ACC112 (cell line): Measurements from ENCODE around the gene CORO2B.
"Not testable (repeated sequence)": the region's sequence is repeated elsewhere in the genome, so short reads cannot be mapped to it uniquely, and the experiment has no call there.

Experiments used
- H2AFZ ChIP-seq: fragments of 200-600 bp; sonication (generic); one replicate; pipeline ENCODE4 v1.6.0; 2017; ENCODE audit warnings: antibody characterized with exemption, low read length; ENCODE audit not compliant: unreplicated experiment
- H3K27ac ChIP-seq: fragments of 200-600 bp; sonication (generic); 2 replicates; pipeline ENCODE4 v1.5.1; 2014; ENCODE audit warnings: low read depth, mild to moderate bottlenecking, antibody characterized with exemption, low read length, moderate library complexity
- H3K27me3 ChIP-seq: fragments of 200-600 bp; sonication (generic); 2 replicates; pipeline ENCODE4 v1.6.1; 2014; ENCODE audit warnings: mild to moderate bottlenecking, antibody characterized with exemption, low read length, moderate library complexity, mixed read lengths; ENCODE audit not compliant: insufficient read depth
- H3K36me3 ChIP-seq: fragments of 200-600 bp; sonication (generic); 2 replicates; pipeline ENCODE4 v1.6.1; 2016; ENCODE audit warnings: mild to moderate bottlenecking, antibody characterized with exemption, low read length, moderate library complexity, mixed read lengths; ENCODE audit not compliant: insufficient read depth
- H3K4me1 ChIP-seq: fragments of 200-600 bp; sonication (generic); one replicate; pipeline ENCODE4 v1.6.1; 2016; ENCODE audit warnings: low read length, mixed read lengths; ENCODE audit not compliant: insufficient read depth, unreplicated experiment, control insufficient read depth
- H3K4me3 ChIP-seq: fragments of 200-600 bp; sonication (generic); 2 replicates; pipeline ENCODE4 v1.5.1; 2014; ENCODE audit warnings: mild to moderate bottlenecking, low read depth, low read length
- H3K79me2 ChIP-seq: fragments of 200-600 bp; sonication (generic); one replicate; pipeline ENCODE4 v1.6.0; 2016; ENCODE audit warnings: low read length; ENCODE audit not compliant: control insufficient read depth, unreplicated experiment, insufficient read depth

The CORO2B gene

GRCh38 chr15:68678746-68679145 is 100.0 kb downstream of the CORO2B start:
- Histone ChIP-seq H3K4me1 (no peaks in the 10 kb centered on the region), H3K27me3 (no peaks in the 10 kb centered on the region), H3K27ac (no peak overlapping the region), H3K79me2 (no peaks in the 10 kb centered on the region), H3K36me3 (no peaks in the 10 kb centered on the region), H3K4me3 (no peak overlapping the region), H2AFZ (no peak overlapping the region)

- no peaks in the 10 kb centered on the region for H3K36me3 ChIP-seq
- H2AFZ ChIP-seq: no peak overlapping the region
- H3K79me2 ChIP-seq: no peaks in the 10 kb centered on the region
- no peaks in the 10 kb centered on the region for H3K4me1 ChIP-seq
- no peak overlapping the region for H3K4me3 ChIP-seq
- no peaks in the 10 kb centered on the region for H3K27me3 ChIP-seq
- no peak overlapping the region for H3K27ac ChIP-seq
Measured at GRCh38 chr15:68679161-68679560, 100.4 kb downstream of the CORO2B start.

GRCh38 chr15:68679961-68680371 is 101.2 kb downstream of the CORO2B start:
- no peak overlapping the region for H3K27ac ChIP-seq
- no peaks in the 10 kb centered on the region for H3K36me3 ChIP-seq
- no peaks in the 10 kb centered on the region for H3K79me2 ChIP-seq
- H3K4me3 ChIP-seq: no peak overlapping the region
- H2AFZ ChIP-seq: no peak overlapping the region
- no peaks in the 10 kb centered on the region for H3K4me1 ChIP-seq
- no peaks in the 10 kb centered on the region for H3K27me3 ChIP-seq

GRCh38 chr15:68680756-68681155 is 102.0 kb downstream of the CORO2B start:
- not testable (repeated sequence) for H3K36me3 ChIP-seq, H2AFZ ChIP-seq, H3K27ac ChIP-seq, H3K4me1 ChIP-seq, H3K4me3 ChIP-seq, H3K79me2 ChIP-seq, H3K27me3 ChIP-seq

- H3K4me1 ChIP-seq: no peaks in the 10 kb centered on the region
- no peak overlapping the region for H3K4me3 ChIP-seq
- no peak overlapping the region for H3K27ac ChIP-seq
- no peaks in the 10 kb centered on the region for H3K79me2 ChIP-seq
- H3K36me3 ChIP-seq: no peaks in the 10 kb centered on the region
- no peak overlapping the region for H2AFZ ChIP-seq
- no peaks in the 10 kb centered on the region for H3K27me3 ChIP-seq
Measured at GRCh38 chr15:68681836-68682235, 103.0 kb downstream of the CORO2B start.

GRCh38 chr15:68682330-68682729 is 103.5 kb downstream of the CORO2B start:
- H3K36me3 ChIP-seq: no peaks in the 10 kb centered on the region
- H3K79me2 ChIP-seq: no peaks in the 10 kb centered on the region
- no peaks in the 10 kb centered on the region for H3K27me3 ChIP-seq
- H3K27ac ChIP-seq: no peak overlapping the region
- no peaks in the 10 kb centered on the region for H3K4me1 ChIP-seq
- no peak overlapping the region for H3K4me3 ChIP-seq
- H2AFZ ChIP-seq: no peak overlapping the region

GRCh38 chr15:68683026-68683425 is 104.2 kb downstream of the CORO2B start:
- no peaks in the 10 kb centered on the region for H3K27me3 ChIP-seq
- H2AFZ ChIP-seq: no peak overlapping the region
- no peaks in the 10 kb centered on the region for H3K36me3 ChIP-seq
- no peak overlapping the region for H3K27ac ChIP-seq
- H3K4me3 ChIP-seq: no peak overlapping the region
- H3K79me2 ChIP-seq: no peaks in the 10 kb centered on the region
- no peaks in the 10 kb centered on the region for H3K4me1 ChIP-seq

GRCh38 chr15:68683551-68683950 is 104.8 kb downstream of the CORO2B start:
- Histone ChIP-seq H3K79me2 (no peaks in the 10 kb centered on the region), H3K4me1 (no peaks in the 10 kb centered on the region), H3K27me3 (no peaks in the 10 kb centered on the region)

GRCh38 chr15:68684476-68684875 is 105.7 kb downstream of the CORO2B start:
- no peaks in the 10 kb centered on the region for H3K79me2 ChIP-seq
- H3K4me1 ChIP-seq: no peaks in the 10 kb centered on the region
- H3K36me3 ChIP-seq: no peaks in the 10 kb centered on the region
- no peaks in the 10 kb centered on the region for H3K27me3 ChIP-seq
- no peak overlapping the region for H2AFZ ChIP-seq
- no peak overlapping the region for H3K4me3 ChIP-seq
- no peak overlapping the region for H3K27ac ChIP-seq

More at GRCh38 chr15:68683551-68683950, 104.8 kb downstream of the CORO2B start:
- H3K4me3 ChIP-seq: no peak overlapping the region
- no peaks in the 10 kb centered on the region for H3K36me3 ChIP-seq
- H2AFZ ChIP-seq: no peak overlapping the region
- H3K27ac ChIP-seq: no peak overlapping the region

- no peaks in the 10 kb centered on the region for H3K27me3 ChIP-seq
- no peaks in the 10 kb centered on the region for H3K4me1 ChIP-seq
- H3K79me2 ChIP-seq: no peaks in the 10 kb centered on the region
- H2AFZ ChIP-seq: no peak overlapping the region
- no peaks in the 10 kb centered on the region for H3K36me3 ChIP-seq
- H3K27ac ChIP-seq: no peak overlapping the region
- H3K4me3 ChIP-seq: no peak overlapping the region
Measured at GRCh38 chr15:68687136-68687735, 108.4 kb downstream of the CORO2B start.

- H2AFZ ChIP-seq: no peak overlapping the region
- H3K36me3 ChIP-seq: peaks cover 2% of the 10 kb centered on the region; the same call in 1 of the 2 replicates
- no peaks in the 10 kb centered on the region for H3K79me2 ChIP-seq
- H3K4me3 ChIP-seq: no peak overlapping the region
- peaks cover 8% of the 10 kb centered on the region for H3K4me1 ChIP-seq
- no peak overlapping the region for H3K27ac ChIP-seq
- H3K27me3 ChIP-seq: no peaks in the 10 kb centered on the region
Measured at GRCh38 chr15:68691705-68692104, 112.9 kb downstream of the CORO2B start.
